Epithelial cell of alveolus of lung (primary cell): ENCODE results near the gene PRRX2. TPM values are rescaled to one million over a fixed set of nuclear protein-coding genes. Genes with fewer than 3 reads are reported as not detected.

Experiments
- total RNA-seq: library from RNA; depleted of rRNA; stranded (reverse); fragments of >200 nt; gene quantifications from 2 replicates; pipeline ENCODE4 v1.2.1, GENCODE V29; 2015

Gene PRRX2
- 1.4 and 31.1 TPM in 2 replicates for total RNA-seq

GRCh38 chr9:129665389-129665775 is at the start of gene PRRX2:
PRRX2 (plus strand) TSS chr9:129665647; CDS start chr9:129665868, 221 bp downstream.

DNA sequence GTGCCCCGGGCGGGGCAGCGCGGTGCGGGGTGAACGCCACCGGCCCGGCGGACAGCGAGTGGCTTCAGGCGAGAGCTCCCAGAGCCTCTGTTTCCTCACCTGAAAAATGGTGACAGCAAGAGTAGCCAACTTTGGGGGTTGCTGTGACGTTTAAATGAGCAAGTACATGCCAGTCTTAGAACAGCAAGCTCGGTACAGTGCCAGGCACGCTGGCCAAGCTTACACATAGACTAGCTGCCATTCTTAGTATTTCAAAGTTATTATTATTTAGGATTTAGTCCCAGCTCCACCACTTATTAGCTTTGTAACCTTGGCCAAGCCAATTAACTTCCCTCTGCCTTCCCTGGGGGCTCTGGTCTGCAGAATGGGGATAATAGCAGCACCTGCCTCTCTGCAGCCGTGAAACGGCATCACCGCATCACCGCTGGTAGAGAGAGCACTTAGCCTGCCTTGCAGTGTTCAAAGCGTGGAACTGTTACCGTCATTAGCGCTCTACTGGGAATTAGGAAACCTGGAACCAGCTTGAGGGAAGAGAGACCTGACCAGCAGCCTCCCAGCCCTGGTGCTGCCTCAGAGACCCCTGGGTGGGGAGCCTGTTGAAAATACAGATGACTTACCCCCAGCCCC is 44.7 kb upstream of the PRRX2 start, which contains the start of gene C9orf50:
TSS of gene C9orf50 (minus strand) at position 433 of the 627 bp plus-strand sequence. CDS start 527 bp downstream, outside the sequence.

DNA sequence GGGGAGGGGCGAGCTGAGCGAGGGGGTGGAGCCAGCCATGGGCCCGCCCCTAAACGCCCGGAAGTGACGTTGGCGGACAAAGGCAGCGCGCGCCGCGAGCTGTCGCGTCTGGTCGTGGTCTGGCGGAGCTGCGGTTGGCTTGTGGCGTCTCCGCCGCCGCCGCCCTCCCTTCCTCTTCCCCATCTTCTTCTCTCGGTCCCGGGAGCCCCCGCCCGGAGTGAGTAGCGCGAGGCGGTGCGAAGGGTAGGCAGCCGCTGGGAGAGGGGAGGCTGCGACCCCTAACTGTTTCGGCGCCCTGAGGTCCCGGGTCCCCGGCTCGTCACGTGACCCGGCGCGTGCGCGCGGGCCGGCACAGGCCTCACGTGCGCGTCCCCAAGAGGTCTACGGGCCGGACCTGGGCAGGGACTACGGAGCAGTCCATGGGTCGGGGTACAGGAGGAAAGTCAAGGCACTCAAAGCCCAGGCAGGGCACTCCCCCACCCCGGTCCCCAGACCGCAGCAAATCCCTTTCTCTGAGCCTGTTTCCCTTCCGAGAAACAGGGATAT is 39.3 kb upstream of the PRRX2 start, which contains the start of gene NTMT1:
TSS of gene NTMT1 (plus strand) at position 85 of the 546 bp plus-strand sequence. CDS start 6,541 bp downstream, outside the sequence.

GRCh38 chr9:129641750-129642585 is 23.5 kb upstream of the PRRX2 start, which contains the start of gene ASB6:
ASB6 (minus strand) TSS chr9:129642151; CDS start chr9:129641999, 152 bp downstream.

GRCh38 chr9:129752900-129753729 is 87.7 kb downstream of the PRRX2 start, which contains the start of gene PTGES:
PTGES (minus strand) TSS chr9:129753042; CDS start chr9:129753012, 30 bp downstream.

Other genes starting within 250 kb of the PRRX2 start
- gene C9orf50, start 44.5 kb upstream of the PRRX2 start, total RNA-seq, result 0.13 TPM in 1 of 2 replicates, not detected in the other
- 36.2 and 87.0 TPM in 2 replicates for gene NTMT1, start 39.5 kb upstream of the PRRX2 start, total RNA-seq
- gene ASB6, start 23.5 kb upstream of the PRRX2 start, total RNA-seq, result 26.5 and 32.2 TPM in 2 replicates
- gene PTGES, start 87.4 kb downstream of the PRRX2 start, total RNA-seq, result 47.7 and 56.1 TPM in 2 replicates
- gene TOR1B, start 137.5 kb downstream of the PRRX2 start, total RNA-seq, result 26.8 and 28.8 TPM in 2 replicates
- 50.1 and 75.2 TPM in 2 replicates for gene TOR1A, start 158.5 kb downstream of the PRRX2 start, total RNA-seq
- 26.8 and 34.7 TPM in 2 replicates for gene C9orf78, start 169.6 kb downstream of the PRRX2 start, total RNA-seq
- 12.5 and 24.0 TPM in 2 replicates for gene USP20, start 169.8 kb downstream of the PRRX2 start, total RNA-seq